DMS79 (cell line): Measurements from ENCODE around the gene CTNND1.
"Not testable (repeated sequence)": the region's sequence is repeated elsewhere in the genome, so short reads cannot be mapped to it uniquely, and the experiment has no call there.

Experiments
- DNase-seq: peaks from one replicate; lab custom pipeline; 2025; lab: John Stamatoyannopoulos, UW

The CTNND1 gene

GRCh38 chr11:57791321-57792059 is 29.9 kb downstream of the CTNND1 start:
- no peak for DNase-seq

DNA sequence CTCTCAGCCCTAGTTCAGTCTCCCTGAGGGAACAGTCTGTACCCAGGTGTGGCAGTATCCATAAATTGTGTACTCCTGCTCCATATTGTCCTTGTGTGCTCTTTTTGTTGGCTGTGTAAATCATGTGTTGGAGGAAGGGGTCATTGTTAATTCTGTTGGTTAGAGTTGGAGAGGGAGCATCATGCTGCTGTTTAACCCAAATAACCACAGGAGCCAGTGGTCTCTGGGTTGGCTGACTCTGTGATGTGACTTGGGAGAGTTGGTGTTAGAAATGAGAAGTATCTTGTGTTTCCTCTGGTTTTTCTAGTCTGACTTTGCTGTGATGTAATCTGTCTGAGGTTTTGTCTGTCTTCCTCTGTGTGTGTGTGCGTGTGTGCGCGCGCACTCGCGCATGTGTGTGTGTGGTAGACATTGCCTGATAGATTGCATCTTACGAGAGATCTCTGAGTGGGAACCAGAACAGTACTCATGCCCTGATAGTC is 30.5 kb downstream of the CTNND1 start:
- DNase-seq, result no peak

- no peak for DNase-seq
These were observed 31.3 kb downstream of the CTNND1 start for GRCh38 chr11:57792870-57793269.

- no peak for DNase-seq
These were observed 31.9 kb downstream of the CTNND1 start for GRCh38 chr11:57793351-57794115.

DNA sequence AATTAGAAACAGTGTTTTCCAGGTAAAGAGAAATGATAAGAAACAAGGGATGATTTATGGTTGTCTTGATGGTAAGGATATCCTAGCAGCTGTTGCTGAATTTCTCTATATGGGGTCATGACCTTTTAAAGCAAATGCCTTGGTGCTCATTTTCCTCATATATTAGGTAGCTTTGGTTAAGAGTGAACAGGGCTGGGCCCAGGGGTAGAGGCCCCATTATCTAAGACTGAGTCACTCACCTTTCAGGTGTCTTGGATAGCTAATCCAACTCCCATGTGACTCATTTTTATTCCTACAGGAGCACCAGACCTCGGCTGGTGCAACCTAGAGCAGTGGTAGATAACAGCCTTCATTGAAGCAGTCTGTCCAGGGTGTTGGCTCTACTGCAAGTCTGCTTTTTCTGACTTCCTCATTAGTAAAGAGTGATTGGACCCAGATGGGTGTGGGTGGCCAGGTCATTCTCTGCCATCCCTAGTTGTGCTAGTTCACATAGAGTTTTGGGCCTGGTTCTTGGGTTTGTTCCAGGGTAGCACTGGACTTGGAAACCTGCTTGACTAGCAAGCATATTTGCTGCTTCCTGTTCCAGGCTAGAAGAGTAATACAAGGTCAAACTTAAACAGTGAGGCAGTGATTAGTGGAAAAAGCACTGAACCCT is 37.4 kb downstream of the CTNND1 start:
- DNase-seq, result no peak

DNA sequence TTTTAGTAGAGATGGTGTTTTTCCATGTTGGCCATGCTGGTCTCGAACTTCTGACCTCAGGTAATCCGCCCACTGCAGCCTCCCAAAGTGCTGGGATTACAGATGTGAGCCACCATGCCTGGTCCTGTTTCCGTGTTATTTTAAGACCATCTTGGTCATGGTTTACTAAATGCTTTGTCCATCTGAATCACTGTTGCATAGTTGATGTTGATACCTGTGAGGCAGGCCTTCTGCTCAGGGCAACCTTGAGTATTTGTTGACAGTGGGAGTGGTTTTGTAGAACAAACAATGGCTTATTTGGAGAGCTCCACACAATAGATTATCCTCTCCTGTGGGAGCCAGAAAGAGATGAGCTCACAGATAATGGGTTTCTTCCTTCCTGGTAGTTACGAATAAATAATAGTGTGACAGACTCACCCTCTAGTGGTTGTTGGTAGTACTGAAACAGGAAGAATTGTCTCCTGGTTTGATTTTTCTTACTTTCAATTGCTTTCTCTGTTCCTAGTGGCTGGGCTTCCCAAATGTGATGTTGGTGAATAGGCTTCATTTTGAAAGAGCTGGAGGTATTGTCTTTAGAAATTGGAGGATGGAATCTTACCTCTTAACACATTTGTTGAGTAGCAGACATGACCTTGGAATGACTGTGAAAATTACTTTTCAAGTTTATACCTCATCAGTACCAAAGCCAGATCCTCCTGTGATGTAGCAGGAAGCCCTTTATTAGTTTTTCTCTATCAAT is 39.0 kb downstream of the CTNND1 start:
- DNase-seq, result peak; percentile 82

GRCh38 chr11:57801183-57801485 is 39.5 kb downstream of the CTNND1 start:
- no peak for DNase-seq

GRCh38 chr11:57802411-57802810 is 40.8 kb downstream of the CTNND1 start:
- DNase-seq, result no peak

DNA sequence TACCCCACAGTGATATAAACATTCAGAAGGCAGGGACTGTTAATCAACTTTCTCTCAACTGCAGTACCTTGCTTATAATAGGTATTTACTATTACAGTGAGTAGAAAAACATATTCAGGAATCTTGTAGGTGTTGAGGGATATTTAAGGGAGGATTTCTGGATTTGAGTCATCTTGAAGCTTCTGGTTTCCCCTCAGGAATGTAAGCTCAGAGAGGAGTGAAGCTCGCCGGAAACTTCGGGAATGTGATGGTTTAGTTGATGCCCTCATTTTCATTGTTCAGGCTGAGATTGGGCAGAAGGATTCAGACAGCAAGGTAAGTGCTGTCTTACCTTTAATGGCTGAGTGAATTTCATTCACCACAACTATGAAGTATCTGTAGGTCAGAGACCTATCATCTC is 42.9 kb downstream of the CTNND1 start:
- no peak for DNase-seq

DNA sequence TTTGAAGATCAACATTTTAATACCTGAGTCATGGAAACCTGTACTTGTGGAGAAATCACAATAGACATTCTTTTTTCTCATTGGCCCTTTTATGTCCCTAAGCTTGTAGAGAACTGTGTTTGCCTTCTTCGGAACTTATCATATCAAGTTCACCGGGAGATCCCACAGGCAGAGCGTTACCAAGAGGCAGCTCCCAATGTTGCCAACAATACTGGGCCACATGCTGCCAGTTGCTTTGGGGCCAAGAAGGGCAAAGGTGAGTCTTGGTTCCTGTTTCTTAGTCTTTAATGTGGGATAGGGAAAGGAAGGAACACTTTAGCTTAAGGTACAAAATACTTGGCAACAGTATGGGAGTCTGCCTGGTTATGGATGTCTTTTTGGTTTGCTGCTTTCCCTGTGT is 44.2 kb downstream of the CTNND1 start:
- no peak for DNase-seq

GRCh38 chr11:57812634-57813033 is 51.0 kb downstream of the CTNND1 start:
- no peak for DNase-seq

DNA sequence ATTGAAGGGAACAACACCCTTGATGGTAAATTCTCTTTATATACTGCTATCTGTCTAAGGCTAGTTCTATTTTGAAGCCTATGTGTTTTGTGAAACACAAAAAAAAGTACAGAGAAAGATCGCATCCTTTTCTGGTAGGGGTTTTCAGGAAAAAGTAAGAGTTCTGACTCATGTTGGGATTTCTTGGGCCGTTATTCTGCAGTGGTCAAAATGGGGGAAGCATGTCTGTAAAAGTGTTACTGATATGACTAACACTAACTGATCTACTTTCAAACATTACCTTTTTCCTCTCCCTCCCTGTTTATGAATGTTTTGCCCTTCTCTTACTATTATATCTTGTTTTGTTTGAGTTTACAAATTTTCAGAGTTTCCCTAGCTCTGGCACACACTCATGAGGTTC is 53.9 kb downstream of the CTNND1 start:
- DNase-seq, result no peak

DNA sequence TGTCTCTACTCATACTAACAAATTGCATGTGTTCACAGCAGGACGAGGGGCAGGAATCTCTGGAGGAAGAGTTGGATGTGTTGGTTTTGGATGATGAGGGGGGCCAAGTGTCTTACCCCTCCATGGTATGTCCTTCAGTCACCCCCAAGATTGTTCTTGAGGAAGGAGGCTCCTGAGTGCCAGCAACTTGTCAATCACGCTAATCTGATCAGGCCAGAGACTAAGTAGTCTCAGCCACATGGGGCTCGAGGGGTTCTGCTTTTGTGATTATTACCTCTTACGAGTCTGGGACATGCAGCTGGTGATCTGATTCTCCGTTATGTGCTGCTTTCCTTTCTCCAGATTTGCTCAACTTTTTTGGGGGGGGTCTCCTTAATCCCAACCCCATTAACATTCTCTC is 54.3 kb downstream of the CTNND1 start:
- DNase-seq, result no peak

- no peak for DNase-seq
These were observed 57.2 kb downstream of the CTNND1 start for GRCh38 chr11:57818812-57819211.

DNA sequence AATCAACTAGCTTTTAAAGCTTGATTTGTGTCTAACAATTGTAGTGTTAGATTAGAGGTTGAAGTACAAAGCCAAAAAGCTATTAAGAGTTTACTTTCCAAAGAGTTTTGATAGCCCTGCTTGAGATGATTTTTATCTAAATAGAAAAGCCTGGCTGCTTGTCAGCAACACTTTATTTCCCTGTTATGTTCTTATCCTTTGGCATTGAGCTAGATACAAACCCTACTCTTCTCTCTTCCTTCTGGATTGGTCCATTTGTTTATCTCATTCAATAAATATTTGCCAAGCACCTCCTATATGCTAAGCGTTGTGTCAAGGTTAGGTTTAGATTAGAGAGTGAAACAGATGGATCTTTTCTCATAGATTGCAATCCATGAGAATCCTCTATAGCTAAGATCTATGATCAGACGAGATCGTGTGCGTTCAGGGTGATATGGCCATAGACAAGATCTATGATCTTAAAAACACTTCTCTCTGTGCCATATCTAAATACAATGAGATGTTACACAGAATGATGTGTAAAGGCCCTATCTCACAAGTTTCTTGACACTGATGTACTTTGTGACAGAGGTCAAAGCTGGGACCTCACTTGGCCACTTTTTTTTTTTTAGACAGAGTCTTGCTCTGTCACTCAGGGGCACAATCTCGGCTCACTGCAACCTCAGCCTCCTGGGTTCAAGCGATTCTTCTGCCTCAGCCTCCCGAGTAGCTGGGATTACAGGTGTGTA is 57.8 kb downstream of the CTNND1 start:
- no peak for DNase-seq

DNA sequence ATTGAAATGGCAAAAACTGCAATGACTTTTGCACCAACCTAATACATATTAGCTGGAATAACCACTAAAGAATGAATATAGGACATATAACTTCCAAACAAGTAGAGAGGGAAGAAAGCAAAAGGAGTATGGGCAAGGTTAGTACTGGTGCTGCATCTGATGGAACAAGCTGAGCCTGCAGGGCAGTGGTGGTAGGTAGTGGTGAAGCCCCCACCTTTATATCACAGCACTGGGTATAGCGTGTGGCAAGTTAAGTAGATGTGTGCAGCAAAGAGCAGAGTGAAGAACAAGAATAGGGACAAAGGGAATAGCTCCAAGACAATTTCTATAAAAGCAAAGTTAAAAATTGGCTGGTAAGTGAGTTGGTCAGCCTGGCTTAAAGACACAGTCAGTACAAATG is 62.3 kb downstream of the CTNND1 start:
- DNase-seq, result no peak

DNA sequence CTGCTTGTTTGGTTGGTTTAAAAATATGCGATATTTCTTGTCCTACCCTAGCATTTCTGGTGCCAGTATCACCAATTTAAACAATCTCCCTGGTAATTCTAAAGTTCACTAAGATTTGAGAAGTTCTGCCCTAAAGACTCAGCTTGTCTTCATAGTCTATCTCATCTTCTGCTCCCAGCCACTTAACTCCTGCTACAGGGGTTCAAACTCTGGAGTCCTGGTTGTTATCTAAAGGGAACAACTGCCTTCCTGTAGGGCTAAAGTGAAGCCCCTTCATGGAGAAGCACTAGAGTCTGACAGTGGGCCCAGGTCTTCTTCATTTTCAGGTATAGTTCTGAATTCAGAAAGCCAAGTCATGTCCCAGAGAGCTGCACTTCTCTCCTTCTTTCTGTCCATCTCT is 73.2 kb downstream of the CTNND1 start:
- DNase-seq, result no peak

DNA sequence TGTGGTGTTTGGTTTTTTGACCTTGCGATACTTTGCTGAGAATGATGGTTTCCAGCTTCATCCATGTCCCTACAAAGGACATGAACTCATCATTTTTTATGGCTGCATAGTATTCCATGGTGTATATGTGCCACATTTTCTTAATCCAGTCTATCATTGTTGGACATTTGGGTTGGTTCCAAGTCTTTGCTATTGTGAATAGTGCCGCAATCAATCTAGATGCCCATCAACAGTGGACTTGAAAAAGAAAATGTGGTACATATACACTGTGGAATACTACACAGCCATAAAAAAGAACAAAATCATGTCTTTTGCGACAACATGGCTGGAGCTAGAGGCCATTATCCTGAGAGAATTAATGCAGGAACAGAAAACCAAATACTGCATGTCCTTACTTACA is 77.0 kb downstream of the CTNND1 start:
- DNase-seq, result not testable (repeated sequence)

DNA sequence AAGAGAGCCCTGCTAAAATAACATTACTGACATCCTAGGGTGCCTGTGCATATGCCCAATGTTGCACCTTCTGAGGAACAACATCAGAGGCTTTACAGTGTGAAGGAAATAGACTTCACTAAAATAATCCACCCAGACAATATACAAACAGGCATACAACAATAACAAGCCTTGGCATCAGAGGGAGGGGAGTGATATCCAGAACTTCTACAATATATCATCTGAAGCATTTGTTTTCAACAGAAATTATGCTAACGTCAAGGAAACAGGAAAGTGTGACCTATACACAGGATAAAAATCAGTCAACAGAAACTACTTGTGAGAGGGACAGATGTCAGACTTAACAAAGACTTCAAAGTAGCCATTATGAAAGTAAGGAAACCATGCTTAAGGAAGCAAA is 81.3 kb downstream of the CTNND1 start:
- no peak for DNase-seq

DNA sequence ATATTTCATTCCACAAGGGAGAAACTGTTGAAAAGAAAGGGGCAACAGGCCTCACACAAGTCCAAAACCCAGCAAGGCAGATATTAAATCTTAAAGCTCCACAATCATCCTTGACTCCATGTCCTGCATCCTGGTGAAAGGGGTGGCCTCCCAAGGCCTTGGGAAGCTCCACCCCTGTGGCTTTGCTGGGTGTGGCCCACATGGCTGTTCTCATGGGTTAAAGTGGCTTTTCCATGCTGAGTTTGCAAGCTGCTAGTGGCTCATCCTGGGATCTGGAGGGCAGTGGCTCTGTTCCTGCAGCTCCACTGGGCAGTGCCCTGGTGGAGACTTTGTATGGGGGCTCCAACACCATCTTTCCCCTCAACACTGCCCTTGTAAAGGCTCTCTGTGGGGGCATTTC is 106.4 kb downstream of the CTNND1 start:
- DNase-seq, result no peak

DNA sequence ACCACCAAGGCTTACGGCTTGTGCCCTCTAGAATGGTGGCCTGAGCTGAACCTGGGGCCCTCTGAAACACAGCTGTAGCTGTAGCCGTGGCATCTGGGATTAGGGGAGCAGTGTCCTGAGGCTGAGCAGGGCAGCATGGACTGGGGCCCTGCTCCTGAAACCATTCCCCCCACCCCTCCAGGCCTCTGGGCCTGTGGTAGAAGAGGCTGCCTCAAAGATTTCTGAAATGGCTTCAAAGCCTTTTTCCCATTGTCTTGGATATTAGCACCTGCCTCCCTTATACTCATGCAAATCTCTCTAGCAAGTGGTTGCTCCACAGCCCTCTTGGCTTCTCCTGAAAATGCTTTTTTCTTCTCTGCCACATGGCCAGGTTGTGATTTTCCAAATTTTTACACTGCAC is 106.9 kb downstream of the CTNND1 start:
- DNase-seq, result no peak
